IgD-negative memory B cell (primary cell): ENCODE measurements around the gene PRDM11. TPM values are rescaled to one million over a fixed set of nuclear protein-coding genes. Genes with fewer than 3 reads are reported as not detected.

Source experiments
- H3K27ac Mint-ChIP-seq, 3 donors: one replicate each; pipeline ENCODE4 v1.8.0; 2020 to 2022; ENCODE audit warnings: mild to moderate bottlenecking in 3 of 3, mixed read lengths in 3 of 3, moderate library complexity in 1 of 3
- H3K27me3 Mint-ChIP-seq: one replicate; pipeline ENCODE4 v1.8.0; 2021; ENCODE audit warnings: mixed read lengths
- H3K36me3 Mint-ChIP-seq: one replicate; pipeline ENCODE4 v1.8.0; 2020; ENCODE audit warnings: mild to moderate bottlenecking, mixed read lengths
- H3K4me1 Mint-ChIP-seq, 3 donors: one replicate each; pipeline ENCODE4 v1.8.0; 2020 to 2022; ENCODE audit warnings: mixed read lengths in 3 of 3, mild to moderate bottlenecking in 1 of 3
- H3K4me3 Mint-ChIP-seq, 4 donors: one replicate each; pipeline ENCODE4 v1.8.0; 2020 to 2022; ENCODE audit warnings: mild to moderate bottlenecking in 4 of 4, mixed read lengths in 4 of 4, moderate library complexity in 3 of 4
- H3K9me3 Mint-ChIP-seq, 3 donors: one replicate each; pipeline ENCODE4 v1.8.0; 2020 to 2021; ENCODE audit warnings: mixed read lengths in 3 of 3, mild to moderate bottlenecking in 1 of 3
- polyA plus RNA-seq: library from polyadenylated mRNA; unstranded; fragments of 300-500 nt; fragmentation: Illumina TruSeq; gene quantifications from one replicate; pipeline ENCODE4 v1.2.3, GENCODE V29; 2021

The PRDM11 gene
- polyA plus RNA-seq, 1 donor from 2014 or later = 1.4 TPM

GRCh38 chr11:45227836-45228235, 81.4 kb downstream of the PRDM11 start:
- no peaks in the 10 kb centered on the region for H3K36me3 Mint-ChIP-seq
- H3K9me3 Mint-ChIP-seq = no peaks in the 10 kb centered on the region
- H3K27me3 Mint-ChIP-seq = no peaks in the 10 kb centered on the region
- H3K4me3 Mint-ChIP-seq = no peak overlapping the region
- no peak overlapping the region for H3K27ac Mint-ChIP-seq
- H3K4me1 Mint-ChIP-seq = no peaks in the 10 kb centered on the region

- peaks cover 2% of the 10 kb centered on the region for H3K27me3 Mint-ChIP-seq
- no peak overlapping the region for H3K4me3 Mint-ChIP-seq
- no peak overlapping the region for H3K27ac Mint-ChIP-seq
- H3K36me3 Mint-ChIP-seq = no peaks in the 10 kb centered on the region
- H3K9me3 Mint-ChIP-seq = no peaks in the 10 kb centered on the region
- no peaks in the 10 kb centered on the region for H3K4me1 Mint-ChIP-seq
Observed at GRCh38 chr11:45229401-45230020, 83.1 kb downstream of the PRDM11 start.

GRCh38 chr11:45232341-45233080, 86.1 kb downstream of the PRDM11 start:
- peaks cover 0 to 1% (median 0%) of the 10 kb centered on the region in 3 donors for H3K9me3 Mint-ChIP-seq
- H3K4me1 Mint-ChIP-seq = no peaks in the 10 kb centered on the region
- H3K4me3 Mint-ChIP-seq = no peak overlapping the region
- H3K36me3 Mint-ChIP-seq = no peaks in the 10 kb centered on the region
- H3K27me3 Mint-ChIP-seq = peaks cover 8% of the 10 kb centered on the region
- H3K27ac Mint-ChIP-seq = no peak overlapping the region

DNA sequence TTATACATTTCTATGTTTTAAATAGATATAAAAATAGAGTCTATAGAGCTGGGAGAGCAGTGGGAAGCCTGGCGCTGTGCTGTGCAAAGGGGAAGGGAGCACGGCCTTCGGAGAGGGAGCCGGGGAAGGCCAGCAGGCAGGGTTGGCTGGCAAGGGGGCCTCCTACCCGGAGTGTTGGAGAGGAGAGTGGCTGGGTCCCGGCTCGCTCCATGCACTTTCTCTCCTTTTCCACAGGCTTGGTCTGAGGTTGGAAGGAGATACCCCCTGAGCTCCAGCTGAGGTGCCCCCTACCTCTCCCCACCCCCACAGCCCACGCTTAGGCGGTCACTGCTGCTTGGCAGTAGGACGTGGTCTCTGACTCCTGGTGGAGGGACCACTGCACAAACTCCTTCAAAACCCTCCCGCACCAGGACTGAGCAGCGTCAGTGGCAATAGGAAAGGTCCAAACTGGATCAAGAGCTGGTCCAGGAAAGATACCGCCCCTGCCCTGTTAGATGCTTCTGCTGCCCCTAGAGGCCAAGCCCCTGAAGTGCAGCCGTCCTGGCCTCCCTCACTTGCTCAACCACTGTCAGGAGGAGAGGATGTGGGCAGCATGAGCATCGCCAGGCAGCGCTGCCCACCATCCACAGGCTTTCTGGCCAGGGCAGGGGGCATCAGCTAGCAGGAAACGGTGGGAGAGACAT, 86.8 kb downstream of the PRDM11 start:
- H3K4me1 Mint-ChIP-seq = no peaks in the 10 kb centered on the region
- H3K4me3 Mint-ChIP-seq = no peak overlapping the region
- H3K27ac Mint-ChIP-seq = no peak overlapping the region
- H3K9me3 Mint-ChIP-seq = peaks cover 0 to 2% (median 1%) of the 10 kb centered on the region in 3 donors
- H3K36me3 Mint-ChIP-seq = no peaks in the 10 kb centered on the region
- peaks cover 8% of the 10 kb centered on the region for H3K27me3 Mint-ChIP-seq

DNA sequence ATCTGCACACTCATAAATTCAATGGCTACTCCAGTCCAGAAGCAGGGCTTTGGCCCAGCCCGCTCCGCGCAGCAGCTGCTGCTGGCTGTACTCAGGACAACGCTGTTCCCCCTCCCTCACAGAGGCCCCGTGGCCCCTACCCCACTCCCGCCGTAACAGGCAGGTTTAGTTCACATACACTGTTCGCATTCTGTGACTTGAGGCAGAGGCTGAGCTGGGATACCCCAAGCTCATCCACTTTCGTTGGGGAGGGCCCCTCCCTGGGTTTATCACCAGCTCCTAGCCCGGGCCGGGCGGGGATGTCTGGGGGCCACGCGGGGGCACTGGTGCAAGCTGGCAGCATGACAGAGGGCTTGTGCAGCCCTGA, 87.3 kb downstream of the PRDM11 start:
- peaks cover 8% of the 10 kb centered on the region for H3K27me3 Mint-ChIP-seq
- peaks cover 0 to 2% (median 1%) of the 10 kb centered on the region in 3 donors for H3K9me3 Mint-ChIP-seq
- H3K27ac Mint-ChIP-seq = no peak overlapping the region
- no peak overlapping the region for H3K4me3 Mint-ChIP-seq
- H3K36me3 Mint-ChIP-seq = no peaks in the 10 kb centered on the region
- H3K4me1 Mint-ChIP-seq = no peaks in the 10 kb centered on the region

GRCh38 chr11:45234306-45235006, 88.0 kb downstream of the PRDM11 start:
- Mint-ChIP-seq H3K36me3 (no peaks in the 10 kb centered on the region), H3K4me1 (no peaks in the 10 kb centered on the region), H3K27me3 (peaks cover 8% of the 10 kb centered on the region), H3K9me3 (peaks cover under 1 to 2% (median 1%) of the 10 kb centered on the region in 3 donors), H3K27ac (no peak overlapping the region), H3K4me3 (no peak overlapping the region)

DNA sequence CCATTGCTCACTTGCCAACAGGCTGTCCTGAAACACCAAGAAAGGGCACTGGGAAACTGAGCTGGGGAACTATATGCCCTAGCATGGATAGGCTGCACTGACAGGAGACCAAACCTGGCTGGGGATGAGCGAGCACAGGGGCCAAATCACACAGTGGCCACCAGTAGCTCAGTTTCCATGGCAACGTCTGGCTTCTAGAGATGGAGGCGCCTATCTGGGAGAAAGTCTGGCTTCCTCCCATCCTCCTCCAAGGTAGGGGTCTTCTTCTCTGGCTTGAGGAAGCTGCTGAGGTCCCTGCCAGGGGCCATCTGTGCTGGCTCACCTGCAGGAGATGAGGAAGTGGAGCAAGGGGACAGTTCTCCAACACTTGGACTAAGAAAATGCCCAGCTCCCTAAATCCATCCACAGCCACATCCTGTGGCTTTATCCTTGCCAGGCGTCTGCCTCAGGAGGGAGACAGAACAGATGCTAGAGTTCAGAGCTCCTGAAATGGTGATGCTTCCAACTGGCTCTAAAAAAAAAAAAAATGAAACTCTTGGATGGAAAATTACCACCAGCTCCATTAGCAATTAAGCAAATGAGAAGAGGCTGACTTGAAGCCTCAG, 91.4 kb downstream of the PRDM11 start:
- no peak overlapping the region for H3K4me3 Mint-ChIP-seq
- H3K27ac Mint-ChIP-seq = no peak overlapping the region
- peaks cover 2 to 7% (median 4%) of the 10 kb centered on the region in 3 donors for H3K9me3 Mint-ChIP-seq
- no peaks in the 10 kb centered on the region for H3K4me1 Mint-ChIP-seq
- H3K27me3 Mint-ChIP-seq = peaks cover 8% of the 10 kb centered on the region
- no peaks in the 10 kb centered on the region for H3K36me3 Mint-ChIP-seq

DNA sequence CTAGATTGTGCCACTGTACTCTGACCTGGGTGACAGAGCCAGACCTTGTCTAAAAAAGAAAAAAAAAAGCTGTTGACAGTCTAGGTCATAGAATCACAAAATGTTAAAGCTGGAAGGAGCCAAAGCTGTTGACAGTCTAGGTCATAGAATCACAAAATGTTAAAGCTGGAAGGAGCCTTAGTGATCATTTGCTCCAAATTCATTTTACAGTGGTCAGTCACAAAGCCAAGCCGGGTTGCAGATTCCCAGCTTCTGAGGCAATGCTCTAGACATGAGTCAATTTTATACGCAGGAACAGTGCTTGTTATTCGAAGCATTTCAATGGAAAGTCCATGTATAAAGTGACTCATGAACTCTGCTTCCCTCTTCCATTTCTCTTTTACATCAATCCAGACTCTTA, 92.3 kb downstream of the PRDM11 start:
- Mint-ChIP-seq H3K27ac (no peak overlapping the region), H3K9me3 (peaks cover 2 to 7% (median 4%) of the 10 kb centered on the region in 3 donors), H3K4me1 (no peaks in the 10 kb centered on the region), H3K27me3 (peaks cover 6% of the 10 kb centered on the region), H3K36me3 (no peaks in the 10 kb centered on the region), H3K4me3 (no peak overlapping the region)

- Mint-ChIP-seq H3K4me1 (no peaks in the 10 kb centered on the region), H3K4me3 (no peak overlapping the region), H3K27ac (no peak overlapping the region), H3K27me3 (peaks cover 7% of the 10 kb centered on the region), H3K9me3 (peaks cover 2 to 7% (median 4%) of the 10 kb centered on the region in 3 donors), H3K36me3 (no peaks in the 10 kb centered on the region)
Observed at GRCh38 chr11:45239733-45240132, 93.3 kb downstream of the PRDM11 start.

GRCh38 chr11:45243967-45244366, 97.5 kb downstream of the PRDM11 start:
- Mint-ChIP-seq H3K36me3 (no peaks in the 10 kb centered on the region), H3K4me1 (peaks cover 0 to 1% (median 0%) of the 10 kb centered on the region in 3 donors), H3K27ac (no peak overlapping the region), H3K4me3 (no peak overlapping the region), H3K27me3 (peaks cover 11% of the 10 kb centered on the region), H3K9me3 (peaks cover 0 to 7% (median 2%) of the 10 kb centered on the region in 3 donors)

GRCh38 chr11:45245218-45246045, 99.0 kb downstream of the PRDM11 start:
- no peaks in the 10 kb centered on the region for H3K9me3 Mint-ChIP-seq
- H3K36me3 Mint-ChIP-seq = no peaks in the 10 kb centered on the region
- H3K4me1 Mint-ChIP-seq = peaks cover 2 to 6% (median 4%) of the 10 kb centered on the region in 3 donors
- no peak overlapping the region for H3K4me3 Mint-ChIP-seq
- peaks cover 11% of the 10 kb centered on the region for H3K27me3 Mint-ChIP-seq
- H3K27ac Mint-ChIP-seq = no peak overlapping the region

DNA sequence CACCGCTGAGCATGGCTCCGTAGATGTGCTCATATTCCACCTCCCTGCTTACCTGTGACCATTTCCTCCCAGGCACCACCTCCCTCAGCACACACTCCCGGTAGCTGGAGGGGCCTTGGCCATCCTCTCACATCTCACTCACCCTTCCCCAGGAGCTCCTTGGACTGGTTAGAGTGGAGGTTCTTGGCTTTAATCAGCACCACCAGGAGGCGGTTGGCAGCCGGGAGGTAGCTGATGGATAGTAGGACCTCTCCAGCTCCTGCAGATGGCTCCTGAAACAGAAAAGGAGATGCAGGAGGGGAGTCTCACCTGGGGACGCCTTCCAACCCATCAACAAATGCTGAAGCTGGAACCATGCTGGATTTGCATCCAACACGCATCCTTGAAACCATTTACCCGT, 99.8 kb downstream of the PRDM11 start:
- no peaks in the 10 kb centered on the region for H3K36me3 Mint-ChIP-seq
- H3K4me3 Mint-ChIP-seq = no peak overlapping the region
- H3K9me3 Mint-ChIP-seq = no peaks in the 10 kb centered on the region
- peaks cover 2 to 6% (median 5%) of the 10 kb centered on the region in 3 donors for H3K4me1 Mint-ChIP-seq
- H3K27ac Mint-ChIP-seq = no peak overlapping the region
- peaks cover 11% of the 10 kb centered on the region for H3K27me3 Mint-ChIP-seq

- no peaks in the 10 kb centered on the region for H3K36me3 Mint-ChIP-seq
- no peaks in the 10 kb centered on the region for H3K9me3 Mint-ChIP-seq
- peaks cover 11% of the 10 kb centered on the region for H3K27me3 Mint-ChIP-seq
- H3K4me1 Mint-ChIP-seq = peaks cover 2 to 6% (median 5%) of the 10 kb centered on the region in 3 donors
- H3K4me3 Mint-ChIP-seq = no peak overlapping the region
- H3K27ac Mint-ChIP-seq = no peak overlapping the region
Observed at GRCh38 chr11:45247433-45247832, 101.0 kb downstream of the PRDM11 start.

- Mint-ChIP-seq H3K27me3 (peaks cover 14% of the 10 kb centered on the region), H3K4me3 (no peak overlapping the region), H3K9me3 (no peaks in the 10 kb centered on the region), H3K4me1 (peaks cover 2 to 6% (median 5%) of the 10 kb centered on the region in 3 donors), H3K36me3 (no peaks in the 10 kb centered on the region), H3K27ac (no peak overlapping the region)
Observed at GRCh38 chr11:45248501-45249011, 102.1 kb downstream of the PRDM11 start.
